PC-9 (cell line): ENCODE measurements around the gene EHD4.

ENCODE experiments used
- EZH2 ChIP-seq: fragments of 200-600 bp; sonication (generic); IDR thresholded peaks from 2 replicates; pipeline ENCODE4 v1.8.0; 2017; ENCODE audit warnings: antibody characterized with exemption, low read depth
- TF ChIP-seq, protein P1 (sequence below): fragments of 200-600 bp; sonication (generic); conservative IDR thresholded peaks from 2 replicates; pipeline ENCODE4 v1.6.1; 2017; ENCODE audit warnings: mixed run types, antibody characterized with exemption, mild to moderate bottlenecking, moderate library complexity

DNA sequence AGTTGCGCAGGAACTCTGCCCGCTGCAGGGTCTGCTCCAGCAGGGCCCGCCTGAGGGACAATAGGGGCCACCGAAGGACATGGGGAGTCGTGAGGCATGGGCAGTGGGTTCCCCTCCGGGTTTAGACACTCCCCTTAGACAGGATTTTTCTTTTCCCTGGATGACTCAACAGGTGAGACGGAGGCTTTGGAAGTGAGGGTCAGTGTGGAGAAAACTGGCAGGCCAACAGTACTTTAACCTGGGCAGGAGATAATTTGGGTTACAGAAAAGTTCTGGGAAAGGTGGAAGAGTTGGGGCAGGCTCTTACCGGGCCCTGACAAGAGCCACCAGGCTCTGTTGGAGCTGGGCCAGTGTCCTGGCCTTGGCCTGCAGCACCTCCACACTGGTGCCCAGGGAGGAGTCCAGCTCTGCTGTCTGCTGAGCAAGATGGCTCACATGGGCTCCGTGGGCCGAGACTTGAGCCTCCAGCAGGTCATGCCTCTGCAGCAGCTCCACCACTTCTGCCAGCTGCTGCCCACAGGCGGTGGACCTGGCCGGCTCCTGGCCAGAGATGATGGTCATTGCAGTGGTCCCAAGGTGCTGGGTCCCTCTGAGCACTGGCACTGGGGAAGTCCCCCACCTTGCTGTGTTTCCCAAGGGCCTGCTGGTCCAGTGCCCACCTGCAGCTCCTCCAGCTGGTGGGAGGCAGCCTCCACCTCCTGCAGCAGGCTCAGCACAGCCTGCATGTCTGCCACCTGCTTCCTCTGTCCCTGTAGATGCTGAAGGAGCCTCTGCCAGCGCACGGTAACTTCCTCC lies 89.5 kb downstream of the EHD4 start:
- TF ChIP-seq, protein P1, sequence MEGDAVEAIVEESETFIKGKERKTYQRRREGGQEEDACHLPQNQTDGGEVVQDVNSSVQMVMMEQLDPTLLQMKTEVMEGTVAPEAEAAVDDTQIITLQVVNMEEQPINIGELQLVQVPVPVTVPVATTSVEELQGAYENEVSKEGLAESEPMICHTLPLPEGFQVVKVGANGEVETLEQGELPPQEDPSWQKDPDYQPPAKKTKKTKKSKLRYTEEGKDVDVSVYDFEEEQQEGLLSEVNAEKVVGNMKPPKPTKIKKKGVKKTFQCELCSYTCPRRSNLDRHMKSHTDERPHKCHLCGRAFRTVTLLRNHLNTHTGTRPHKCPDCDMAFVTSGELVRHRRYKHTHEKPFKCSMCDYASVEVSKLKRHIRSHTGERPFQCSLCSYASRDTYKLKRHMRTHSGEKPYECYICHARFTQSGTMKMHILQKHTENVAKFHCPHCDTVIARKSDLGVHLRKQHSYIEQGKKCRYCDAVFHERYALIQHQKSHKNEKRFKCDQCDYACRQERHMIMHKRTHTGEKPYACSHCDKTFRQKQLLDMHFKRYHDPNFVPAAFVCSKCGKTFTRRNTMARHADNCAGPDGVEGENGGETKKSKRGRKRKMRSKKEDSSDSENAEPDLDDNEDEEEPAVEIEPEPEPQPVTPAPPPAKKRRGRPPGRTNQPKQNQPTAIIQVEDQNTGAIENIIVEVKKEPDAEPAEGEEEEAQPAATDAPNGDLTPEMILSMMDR = no peak
- TF ChIP-seq EZH2 = no peak
